Adrenal gland (tissue), 12 donors: Measurements from ENCODE around the gene C1orf226. TPM values are rescaled to one million over a fixed set of nuclear protein-coding genes. Genes with fewer than 3 reads are reported as not detected.

Experiments used
- DNase-seq, 7 donors: peaks; one replicate each; pipeline ENCODE4 v3.0.0-alpha.2; 2019 to 2020
- H3K27ac ChIP-seq, 5 donors: fragments of 200-600 bp; sonication (generic) in 4 of 5; 1 replicate in 3 of 5; 2 replicates in 2 of 5; pipeline versions ENCODE4 v1.5.1 to v1.8.0; 2016 to 2020; ENCODE audit warnings: mild to moderate bottlenecking in 1 of 5
- H3K27me3 ChIP-seq: fragments of 200-600 bp; 2 replicates; pipeline ENCODE4 v1.8.0; 2021
- H3K36me3 ChIP-seq, 2 donors: fragments of 200-600 bp; replicated peaks in 1 of 2; 1 replicate in 1 of 2; 2 replicates in 1 of 2; pipeline versions ENCODE4 v1.5.1 to v1.8.0; 2018 to 2022
- H3K4me1 ChIP-seq, 2 donors: fragments of 200-600 bp; replicated peaks in 1 of 2; 1 replicate in 1 of 2; 2 replicates in 1 of 2; pipeline versions ENCODE4 v1.5.1 to v1.8.0; 2018 to 2021
- H3K4me3 ChIP-seq, 4 donors: fragments of 200-600 bp; sonication (generic) in 3 of 4; one replicate each; pipeline ENCODE4 v1.5.1; 2016 to 2018
- H3K9me3 ChIP-seq, 3 donors: fragments of 200-600 bp; sonication (generic) in 1 of 3; replicated peaks in 1 of 3; 1 replicate in 2 of 3; 2 replicates in 1 of 3; pipeline versions ENCODE4 v1.5.1 to v1.8.0; 2016 to 2021
- CTCF ChIP-seq, 6 experiments: fragments of 450-650 bp in 4 of 6; fragments of 200-600 bp in 2 of 6; sonication (generic) in 1 of 6; IDR thresholded peaks; 1 replicate in 5 of 6; 2 replicates in 1 of 6; pipeline versions ENCODE4 v1.5.1 to v1.8.0; 2016 to 2021; ENCODE audit warnings: antibody characterized with exemption in 6 of 6, mild to moderate bottlenecking in 2 of 6, moderate library complexity in 1 of 6
- POLR2A ChIP-seq, 2 donors: fragments of 450-650 bp; IDR thresholded peaks; one replicate each; pipeline ENCODE4 v1.6.1; 2017; ENCODE audit warnings: antibody characterized with exemption in 2 of 2, mild to moderate bottlenecking in 2 of 2, moderate library complexity in 1 of 2
- WGBS, 4 donors: extraction: QIAGEN DNeasy Blood & Tissue Kit in 2 of 4; methylation state at CpG; one replicate each; pipeline versions ENCODE4 v1.1.5 to v1.1.7; 2013 to 2017; 5-methylcytosine and 5-hydroxymethylcytosine counted together
- intact Hi-C, 2 donors: fragments of 100-400 bp; cut with DNase I; formaldehyde crosslinking; loops; one replicate each; pipeline versions ENCODE4 v1.14.1 to v1.15.0; 2022 to 2023
- polyA plus RNA-seq, 3 donors: library from polyadenylated mRNA; stranded (reverse); fragments of 200-250 nt in 2 of 3; fragments of 350-450 nt in 1 of 3; fragmentation: Illumina TruSeq in 1 of 3; extraction: RNeasy Lipid Tissue Mini Kit (QIAGEN cat#74804) in 1 of 3; gene quantifications; one replicate each; pipeline ENCODE4 v1.2.3, GENCODE V29; 2013 to 2014
- total RNA-seq, 9 donors: library from RNA; depleted of rRNA in 4 of 9; stranded (reverse); fragments of >200 nt in 4 of 9; fragments of 120-200 nt in 1 of 9; fragmentation: NEBNext Ultra II Directional in 1 of 9; extraction: Animal tissue kit (Norgen Biotek cat#: 25700) in 1 of 9; gene quantifications; one replicate each; pipeline versions ENCODE4 v1.1.0 to v1.2.4, GENCODE V29; 2013 to 2023
- donor health status: healthy with polysubstance abuse.
- donor health status: Bipolar disorder and iron deficiency.
- donor health status: DM: yes; HTN: yes; CAD: no.
- donor health status: DM: no; HTN: no; CAD: no.
- donor health status: DM: no; HTN: no; CAD: no.
- donor health status: DM: yes; HTN: yes; CAD: no.

C1orf226 gene
- total and polyA plus RNA-seq, 12 donors, result 0.95 to 48.0 (median 6.8) TPM

GRCh38 chr1:162373072-162373427, 8.5 kb upstream of the C1orf226 start:
- Histone ChIP-seq H3K27ac (no peak overlapping the region), H3K36me3 (no peaks in the 10 kb centered on the region), H3K4me1 (no peaks in the 10 kb centered on the region), H3K9me3 (no peaks in the 10 kb centered on the region), H3K4me3 (no peak overlapping the region), H3K27me3 (no peaks in the 10 kb centered on the region)
- intact Hi-C loops, result no loop called here
- no peak for TF ChIP-seq POLR2A (IDR thresholded peaks at IDR 0.05)
- TF ChIP-seq CTCF (IDR thresholded peaks at IDR 0.05), result no peak
- WGBS, 4 donors, result 70 to 82% (median 78%) methylated on average over 1 of the region's 1 CpG
- no peak for DNase-seq

DNA sequence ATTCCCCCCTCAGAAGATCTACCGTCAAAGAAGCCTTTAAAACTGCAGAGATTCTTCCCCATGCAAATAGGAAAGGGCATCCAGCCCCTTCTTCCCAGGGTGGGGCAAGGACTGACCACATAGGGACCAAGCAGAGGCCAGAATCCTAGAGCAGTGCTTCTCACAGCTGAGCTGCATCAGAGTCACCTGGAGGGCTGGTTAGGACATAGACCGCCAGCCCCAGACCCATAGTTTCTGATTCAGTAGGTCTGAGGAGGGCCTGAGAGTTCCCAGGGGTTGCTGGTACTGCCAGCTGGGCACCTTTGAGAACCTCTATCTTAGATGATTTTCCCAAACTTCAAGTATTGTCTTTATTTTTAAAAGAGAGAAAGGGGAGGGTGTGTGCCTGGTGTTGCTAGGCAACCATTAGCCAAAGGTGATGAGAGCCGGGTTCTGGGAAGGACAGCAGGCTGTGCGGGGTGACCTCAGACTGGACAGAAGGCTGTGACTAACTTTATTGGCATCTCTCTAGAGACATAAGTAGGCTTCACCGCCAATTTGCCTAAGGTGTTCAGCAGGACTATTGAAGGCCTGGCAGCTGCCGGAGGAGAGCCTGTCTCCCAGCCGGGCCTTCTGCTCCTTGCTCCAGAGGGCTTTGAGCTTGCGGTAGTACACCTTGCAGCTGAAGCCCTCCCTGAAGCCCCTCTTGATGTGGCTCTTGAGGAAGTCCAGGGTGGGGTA, 7.8 kb upstream of the C1orf226 start:
- DNase-seq, result peak in 1 of 7 donors; percentile 64
- TF ChIP-seq CTCF (IDR thresholded peaks at IDR 0.05) (no peak), POLR2A (IDR thresholded peaks at IDR 0.05) (no peak)

DNA sequence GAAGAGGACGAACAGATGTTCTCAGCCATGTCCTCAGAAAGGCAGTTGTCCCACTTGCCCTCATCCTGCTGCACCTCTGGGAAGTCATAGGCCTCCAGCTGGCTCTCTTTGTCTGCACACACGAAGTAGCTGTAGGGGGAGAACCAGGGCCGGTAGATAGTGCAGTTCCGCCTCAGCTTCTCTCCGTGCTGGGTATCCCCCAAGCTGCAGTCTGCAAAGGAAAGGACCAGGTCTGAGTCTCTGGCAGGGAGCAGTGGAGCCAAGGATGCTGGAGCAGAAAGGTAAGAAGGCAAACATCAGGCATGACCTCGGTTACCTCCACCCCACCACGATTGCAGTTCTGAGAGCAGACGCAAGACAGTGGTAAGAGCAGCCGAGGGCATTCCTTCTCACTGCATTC, 7.1 kb upstream of the C1orf226 start:
- Histone ChIP-seq H3K27ac (no peak overlapping the region), H3K4me1 (no peaks in the 10 kb centered on the region), H3K9me3 (no peaks in the 10 kb centered on the region), H3K36me3 (no peaks in the 10 kb centered on the region), H3K4me3 (no peak overlapping the region), H3K27me3 (no peaks in the 10 kb centered on the region)
- 89 to 91% (median 90%) methylated on average over 9 of the region's 9 CpGs for WGBS, 4 donors
- DNase-seq, result no peak
- intact Hi-C loops, result no loop called here
- TF ChIP-seq POLR2A (IDR thresholded peaks at IDR 0.05) (no peak), CTCF (IDR thresholded peaks at IDR 0.05) (no peak)

More for the DNA sequence above, 7.8 kb upstream of the C1orf226 start:
- Histone ChIP-seq H3K27ac (peak overlapping the region in 1 of 5 donors; percentile 12), H3K9me3 (no peaks in the 10 kb centered on the region), H3K4me1 (no peaks in the 10 kb centered on the region), H3K4me3 (no peak overlapping the region), H3K27me3 (no peaks in the 10 kb centered on the region), H3K36me3 (no peaks in the 10 kb centered on the region)
- intact Hi-C loops, result no loop called here
- WGBS, 4 donors, result 81 to 92% (median 85%) methylated on average over 5 to 8 of the region's 8 CpGs

- 81 to 85% (median 84%) methylated on average over 8 of the region's 8 CpGs for WGBS, 4 donors
- H3K9me3 ChIP-seq, result no peaks in the 10 kb centered on the region
- TF ChIP-seq POLR2A (IDR thresholded peaks at IDR 0.05), result no peak
- TF ChIP-seq CTCF (IDR thresholded peaks at IDR 0.05), result no peak
Observed at GRCh38 chr1:162375463-162375862, 6.1 kb upstream of the C1orf226 start.

More at GRCh38 chr1:162375463-162375862, 6.1 kb upstream of the C1orf226 start:
- Histone ChIP-seq H3K27me3 (no peaks in the 10 kb centered on the region), H3K27ac (no peak overlapping the region), H3K4me3 (no peak overlapping the region), H3K4me1 (no peaks in the 10 kb centered on the region), H3K36me3 (no peaks in the 10 kb centered on the region)
- DNase-seq, result no peak
- intact Hi-C loops, result no loop called here
